H1 (cell line): ENCODE results near the gene ARHGAP8. TPM values are rescaled to one million over a fixed set of nuclear protein-coding genes. Genes with fewer than 3 reads are reported as not detected.
A peak's percentile ranks its signal among the peaks of the same experiment; 100 is the strongest.

Experiments used
- CTCF ChIA-PET: fragments of 300-600 bp; sonication (Branson Sonifier 250); formaldehyde crosslinking; loops from one replicate; lab custom pipeline; 2021; ENCODE audit not compliant: partially characterized antibody; lab: Charles Lee
- POLR2A ChIA-PET: fragments of 300-600 bp; sonication (Branson Sonifier 250); formaldehyde crosslinking; loops from one replicate; lab custom pipeline; 2021; ENCODE audit warnings: inconsistent platforms; ENCODE audit not compliant: partially characterized antibody; lab: Charles Lee
- DNase-seq, 2 experiments: peaks; one replicate each; pipeline versions ENCODE4 v3.0.0 to v3.0.0-alpha.2; 2010 to 2022; ENCODE audit warnings: low spot score in 2 of 2, low read depth in 1 of 2, mixed read lengths in 1 of 2
- FAIRE-seq: peaks from 2 replicates; lab custom pipeline; 2011; peaks lifted over from hg19 to GRCh38; lab: Jason Lieb, UNC
- H2AFZ ChIP-seq: 2 replicates; pipeline ENCODE4 v1.8.1; 2012; ENCODE audit warnings: low read length, inconsistent platforms
- H2AK5ac ChIP-seq: 2 replicates; pipeline ENCODE4 v1.6.1; 2013; ENCODE audit warnings: low read depth, low read length
- H2BK120ac ChIP-seq: replicated peaks from 2 replicates; pipeline ENCODE3; 2013; ENCODE audit warnings: low read depth, low read length, inconsistent platforms
- H2BK12ac ChIP-seq: 2 replicates; pipeline ENCODE4 v1.6.1; 2013; ENCODE audit warnings: low read depth, low read length
- H2BK15ac ChIP-seq: 2 replicates; pipeline ENCODE4 v1.6.1; 2013; ENCODE audit warnings: low read length
- H2BK20ac ChIP-seq: 2 replicates; pipeline ENCODE4 v1.6.1; 2013; ENCODE audit warnings: low read length
- H2BK5ac ChIP-seq: 2 replicates; pipeline ENCODE4 v1.6.1; 2013; ENCODE audit warnings: low read depth, low read length
- H3K14ac ChIP-seq: 2 replicates; pipeline ENCODE4 v1.6.1; 2013; ENCODE audit warnings: inconsistent platforms; ENCODE audit not compliant: insufficient read length
- H3K18ac ChIP-seq: 2 replicates; pipeline ENCODE4 v1.6.1; 2013; ENCODE audit warnings: low read length; ENCODE audit errors: extremely low read depth
- H3K23ac ChIP-seq: 2 replicates; pipeline ENCODE4 v1.6.1; 2013; ENCODE audit warnings: inconsistent platforms; ENCODE audit not compliant: insufficient read length
- H3K23me2 ChIP-seq: 2 replicates; pipeline ENCODE4 v1.6.1; 2013; ENCODE audit warnings: low read depth, low read length
- H3K27ac ChIP-seq: 2 replicates; pipeline ENCODE4 v1.6.1; 2011; ENCODE audit warnings: low read depth, low read length, inconsistent platforms
- H3K27me3 ChIP-seq, 4 experiments: replicated peaks in 1 of 4; 1 replicate in 1 of 4; 2 replicates in 3 of 4; pipeline versions ENCODE4 v1.6.1 to v1.8.1; 2011 to 2013; ENCODE audit warnings: low read length in 3 of 4, mild to moderate bottlenecking in 3 of 4, inconsistent platforms in 2 of 4, mixed read lengths in 2 of 4, moderate library complexity in 1 of 4; ENCODE audit not compliant: control insufficient read depth in 3 of 4, insufficient read depth in 3 of 4; ENCODE audit errors: extremely low read depth in 1 of 4
- H3K36me3 ChIP-seq, 4 experiments: 2 replicates each; pipeline versions ENCODE4 v1.6.1 to v1.8.1; 2011 to 2013; ENCODE audit warnings: mild to moderate bottlenecking in 4 of 4, low read length in 3 of 4, moderate library complexity in 2 of 4, control low read depth in 1 of 4, inconsistent platforms in 1 of 4; ENCODE audit not compliant: insufficient read depth in 4 of 4, control insufficient read depth in 2 of 4
- H3K4ac ChIP-seq: replicated peaks from 2 replicates; pipeline ENCODE3; 2013; ENCODE audit warnings: low read length, low read depth, mixed read lengths, inconsistent platforms; ENCODE audit not compliant: insufficient read length
- H3K4me1 ChIP-seq, 4 experiments: replicated peaks in 1 of 4; 1 replicate in 1 of 4; 2 replicates in 3 of 4; pipeline versions ENCODE4 v1.6.1 to v1.8.1; 2011 to 2013; ENCODE audit warnings: low read length in 3 of 4, inconsistent platforms in 2 of 4, mixed read lengths in 1 of 4; ENCODE audit not compliant: insufficient read depth in 4 of 4, control insufficient read depth in 3 of 4
- H3K4me2 ChIP-seq, 2 experiments: 2 replicates each; pipeline versions ENCODE4 v1.6.1 to v1.8.1; 2011 to 2013; ENCODE audit warnings: low read depth in 2 of 2, low read length in 2 of 2, control low read depth in 1 of 2, inconsistent platforms in 1 of 2, mild to moderate bottlenecking in 1 of 2; ENCODE audit not compliant: insufficient read depth in 1 of 2
- H3K4me3 ChIP-seq, 4 experiments: fragments of 200-600, 300-600 bp in 1 of 4; sonication (generic), shearing (Covaris generic), sonication (Bioruptor Twin) in 1 of 4; 2 replicates each; pipeline versions ENCODE4 v1.5.1 to v1.8.1; 2011 to 2016; ENCODE audit warnings: low read length in 4 of 4, low read depth in 3 of 4, control low read depth in 2 of 4, inconsistent platforms in 2 of 4, mild to moderate bottlenecking in 2 of 4, mixed read lengths in 1 of 4, moderate library complexity in 1 of 4; ENCODE audit not compliant: insufficient read depth in 2 of 4; ENCODE audit errors: extremely low read depth in 1 of 4
- H3K56ac ChIP-seq: replicated peaks from 2 replicates; pipeline ENCODE3; 2013; ENCODE audit warnings: low read depth, mild to moderate bottlenecking, mixed read lengths, low read length, inconsistent platforms; ENCODE audit not compliant: insufficient read length
- H3K79me1 ChIP-seq: 2 replicates; pipeline ENCODE4 v1.6.1; 2013; ENCODE audit warnings: low read depth, low read length, control low read depth
- H3K79me2 ChIP-seq, 2 experiments: 2 replicates each; pipeline versions ENCODE4 v1.6.1 to v1.8.1; 2012 to 2013; ENCODE audit warnings: low read length in 2 of 2, mild to moderate bottlenecking in 2 of 2, inconsistent platforms in 1 of 2; ENCODE audit not compliant: insufficient read depth in 2 of 2, control insufficient read depth in 1 of 2
- H3K9ac ChIP-seq, 4 experiments: replicated peaks in 1 of 4; 1 replicate in 1 of 4; 2 replicates in 3 of 4; pipeline versions ENCODE4 v1.6.1 to v1.8.1; 2011 to 2013; ENCODE audit warnings: low read depth in 3 of 4, low read length in 3 of 4, control low read depth in 2 of 4, mild to moderate bottlenecking in 2 of 4, moderate library complexity in 2 of 4, inconsistent platforms in 1 of 4; ENCODE audit errors: extremely low read depth in 1 of 4
- H3K9me3 ChIP-seq, 2 experiments: 2 replicates each; pipeline versions ENCODE4 v1.6.1 to v1.8.1; 2012 to 2013; ENCODE audit warnings: mild to moderate bottlenecking in 2 of 2, moderate library complexity in 2 of 2, control low read depth in 1 of 2, inconsistent platforms in 1 of 2, low read depth in 1 of 2, low read length in 1 of 2, mixed read lengths in 1 of 2; ENCODE audit not compliant: insufficient read depth in 2 of 2
- H4K20me1 ChIP-seq, 2 experiments: replicated peaks in 1 of 2; 2 replicates each; pipeline versions ENCODE3 to v1.8.1; 2011 to 2013; ENCODE audit warnings: inconsistent platforms in 2 of 2, low read length in 2 of 2, mild to moderate bottlenecking in 1 of 2; ENCODE audit not compliant: insufficient read depth in 2 of 2, control insufficient read depth in 1 of 2
- H4K5ac ChIP-seq: 2 replicates; pipeline ENCODE4 v1.6.1; 2013; ENCODE audit warnings: low read length, low read depth, mixed read lengths, inconsistent platforms; ENCODE audit not compliant: insufficient read length
- H4K8ac ChIP-seq: 2 replicates; pipeline ENCODE4 v1.8.0; 2013; ENCODE audit warnings: mild to moderate bottlenecking, moderate library complexity, low read length, inconsistent platforms; ENCODE audit not compliant: insufficient read depth; ENCODE audit errors: extremely low read depth
- H4K91ac ChIP-seq: replicated peaks from 2 replicates; pipeline ENCODE3; 2013; ENCODE audit warnings: low read length, mixed read lengths, inconsistent platforms; ENCODE audit not compliant: insufficient read length
- CEBPB ChIP-seq: IDR thresholded peaks from 2 replicates; pipeline ENCODE4 v1.6.1; 2012; ENCODE audit warnings: low read depth, low read length
- CHD1 ChIP-seq: IDR thresholded peaks from 2 replicates; pipeline ENCODE4 v1.6.1; 2012; ENCODE audit warnings: low read depth, low read length, improper control_type of control experiment
- KDM1A ChIP-seq: fragments of 200-600, 300-600 bp; sonication (generic); IDR thresholded peaks from 2 replicates; pipeline ENCODE4 v1.7.1; 2016; ENCODE audit warnings: mild to moderate bottlenecking, low read length, borderline replicate concordance
- POU5F1 ChIP-seq: IDR thresholded peaks from 2 replicates; pipeline ENCODE4 v1.6.1; 2011; ENCODE audit warnings: low read depth, mild to moderate bottlenecking, low read length, moderate library complexity
- RNF2 ChIP-seq: fragments of 200-900, 300-1000 bp; sonication (generic); IDR thresholded peaks from 2 replicates; pipeline ENCODE4 v1.7.1; 2016; ENCODE audit warnings: borderline replicate concordance, low read depth, mild to moderate bottlenecking, antibody characterized with exemption, low read length; ENCODE audit not compliant: poor library complexity, severe bottlenecking; ENCODE audit errors: missing control alignments
- SRF ChIP-seq: IDR thresholded peaks from 2 replicates; pipeline ENCODE4 v1.6.1; 2011; ENCODE audit warnings: mild to moderate bottlenecking, low read depth, low read length, moderate library complexity
- WGBS, 2 experiments: shearing (Covaris generic) in 1 of 2; methylation state at CpG; one replicate each; pipeline versions ENCODE4 v1.1.6 to v1.1.7; 2013 to 2015; ENCODE audit warnings: low lambda C conversion rate in 2 of 2, mixed read lengths in 2 of 2, inconsistent platforms in 1 of 2, low coverage in 1 of 2, missing lambda C conversion rate in 1 of 2; ENCODE audit not compliant: insufficient replicate concordance in 2 of 2, insufficient coverage in 1 of 2, insufficient read length in 1 of 2; ENCODE audit errors: extremely low coverage in 1 of 2, missing lambda C conversion rate in 1 of 2; 5-methylcytosine and 5-hydroxymethylcytosine counted together
- polyA plus RNA-seq, 7 experiments: library from polyadenylated mRNA; depleted of rRNA in 3 of 7; stranded (reverse) in 5 of 7; unstranded in 2 of 7; fragments of >200 nt in 5 of 7; fragments of 200-250 nt in 2 of 7; gene quantifications; 1 replicate in 5 of 7; 2 replicates in 1 of 7; 4 replicates in 1 of 7; pipeline versions ENCODE4 v1.2.1 to v1.2.3, GENCODE V29; 2011 to 2013; ENCODE audit warnings: missing spikeins in 2 of 7, mixed read lengths in 2 of 7
- total RNA-seq: library from RNA; stranded (reverse); fragmentation: NEBNext Ultra II Directional; extraction: Animal tissue kit (Norgen Biotek cat#: 25700); gene quantifications from 2 replicates; pipeline ENCODE4 v1.2.1, GENCODE V29; 2021

Gene ARHGAP8
- total and polyA plus RNA-seq, 2 of the 8 experiments (the other 6 are each of a cell fraction or from before 2014, with no cell fraction given) = 35.6 to 47.7 TPM

- TF ChIP-seq KDM1A (no peak), RNF2 (no peak), POU5F1 (no peak), CHD1 (no peak), CEBPB (no peak), SRF (peak; percentile 77)
- Histone ChIP-seq H3K4me3 (no peak overlapping the region), H3K14ac (no peak overlapping the region), H3K4me1 (peaks cover 0 to 8% (median 3%) of the 10 kb centered on the region in 4 experiments; a peak in 6 of 7 replicates), H4K20me1 (peaks cover 0 to 9% of the 10 kb centered on the region in 2 experiments), H3K56ac (no peak overlapping the region), H3K18ac (no peak overlapping the region), H3K27ac (no peak overlapping the region), H3K23me2 (no peaks in the 10 kb centered on the region), H3K27me3 (no peaks in the 10 kb centered on the region), H2BK20ac (no peak overlapping the region), H3K9ac (no peak overlapping the region), H3K9me3 (no peaks in the 10 kb centered on the region), H4K8ac (no peak overlapping the region), H3K79me2 (no peaks in the 10 kb centered on the region), H2BK15ac (no peak overlapping the region), H4K5ac (no peak overlapping the region), H2BK120ac (no peak overlapping the region), H2BK12ac (no peak overlapping the region), H2AK5ac (no peak overlapping the region), H3K79me1 (no peaks in the 10 kb centered on the region; the same call in 1 of the 2 replicates), H2AFZ (no peak overlapping the region), H3K4me2 (no peak overlapping the region), H3K4ac (no peak overlapping the region), H3K23ac (no peak overlapping the region), H3K36me3 (no peaks in the 10 kb centered on the region), H2BK5ac (no peak overlapping the region), H4K91ac (no peak overlapping the region)
- no peak for FAIRE-seq
- CTCF ChIA-PET = interaction anchor here (1.2 to 3.8 kb wide), 5 partner anchors 11 to 38 kb away, joined by 3 to 33 read pairs (median 4); no protein-coding TSS in a partner anchor
- no peak for DNase-seq
- POLR2A ChIA-PET = interaction anchor here (0.7 to 1.5 kb wide), 2 partner anchors 16 to 1813 kb away, joined by 3 to 4 read pairs; no protein-coding TSS in a partner anchor
- 94% methylated on average over 2 of the region's 2 CpGs; no CpG with 5 or more reads in 1 of the 2 experiments for WGBS, 2 experiments
These were observed 29.8 kb upstream of the ARHGAP8 start for GRCh38 chr22:44722611-44723010.
